Measurements from ENCODE around the gene ADAMTSL1.

ADAMTSL1 gene

DNA sequence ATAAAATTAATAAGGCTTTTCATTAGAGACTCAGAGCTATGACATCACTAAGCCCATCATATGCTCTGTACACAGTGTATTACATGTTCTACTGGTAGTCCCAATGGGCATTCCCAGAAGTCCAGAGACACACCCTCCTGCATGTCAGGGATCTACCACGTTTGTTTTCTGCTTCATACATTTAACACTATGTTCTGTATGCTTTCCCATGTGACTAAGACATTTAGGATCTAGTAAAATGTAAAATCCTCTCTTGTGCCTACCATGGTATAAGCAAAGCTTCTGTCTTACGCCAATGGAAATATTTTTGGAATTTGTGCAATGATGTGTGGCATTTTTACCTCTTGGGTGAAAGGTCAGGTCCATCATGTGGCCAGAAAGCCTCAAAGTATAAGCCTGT is 192.4 kb downstream of the ADAMTSL1 start:
- no peaks in the 10 kb centered on the region for H3K36me3 ChIP-seq (ENCODE audit: insufficient read depth)
- H3K4me2 ChIP-seq: no peak overlapping the region
- no peaks in the 10 kb centered on the region for H3K4me1 ChIP-seq (ENCODE audit: low read depth, poor library complexity, severe bottlenecking)
- TF ChIP-seq, protein P1, sequence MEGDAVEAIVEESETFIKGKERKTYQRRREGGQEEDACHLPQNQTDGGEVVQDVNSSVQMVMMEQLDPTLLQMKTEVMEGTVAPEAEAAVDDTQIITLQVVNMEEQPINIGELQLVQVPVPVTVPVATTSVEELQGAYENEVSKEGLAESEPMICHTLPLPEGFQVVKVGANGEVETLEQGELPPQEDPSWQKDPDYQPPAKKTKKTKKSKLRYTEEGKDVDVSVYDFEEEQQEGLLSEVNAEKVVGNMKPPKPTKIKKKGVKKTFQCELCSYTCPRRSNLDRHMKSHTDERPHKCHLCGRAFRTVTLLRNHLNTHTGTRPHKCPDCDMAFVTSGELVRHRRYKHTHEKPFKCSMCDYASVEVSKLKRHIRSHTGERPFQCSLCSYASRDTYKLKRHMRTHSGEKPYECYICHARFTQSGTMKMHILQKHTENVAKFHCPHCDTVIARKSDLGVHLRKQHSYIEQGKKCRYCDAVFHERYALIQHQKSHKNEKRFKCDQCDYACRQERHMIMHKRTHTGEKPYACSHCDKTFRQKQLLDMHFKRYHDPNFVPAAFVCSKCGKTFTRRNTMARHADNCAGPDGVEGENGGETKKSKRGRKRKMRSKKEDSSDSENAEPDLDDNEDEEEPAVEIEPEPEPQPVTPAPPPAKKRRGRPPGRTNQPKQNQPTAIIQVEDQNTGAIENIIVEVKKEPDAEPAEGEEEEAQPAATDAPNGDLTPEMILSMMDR (conservative IDR thresholded peaks at IDR 0.05; ENCODE audit: low read depth, low read length): no peak
- no peak overlapping the region for H2AFZ ChIP-seq (ENCODE audit: low read depth)
- H4K20me1 ChIP-seq (ENCODE audit: insufficient read depth): no peaks in the 10 kb centered on the region
- H3K27ac ChIP-seq: no peak overlapping the region
- H3K79me2 ChIP-seq (ENCODE audit: insufficient read depth, low read depth): no peaks in the 10 kb centered on the region
- no peak overlapping the region for H3K4me3 ChIP-seq (IDR thresholded peaks at IDR 0.05; ENCODE audit: insufficient read depth, low read depth, low read length)
- no peak overlapping the region for H3K9ac ChIP-seq
- H3K27me3 ChIP-seq (ENCODE audit: insufficient read depth, low read depth): no peaks in the 10 kb centered on the region

DNA sequence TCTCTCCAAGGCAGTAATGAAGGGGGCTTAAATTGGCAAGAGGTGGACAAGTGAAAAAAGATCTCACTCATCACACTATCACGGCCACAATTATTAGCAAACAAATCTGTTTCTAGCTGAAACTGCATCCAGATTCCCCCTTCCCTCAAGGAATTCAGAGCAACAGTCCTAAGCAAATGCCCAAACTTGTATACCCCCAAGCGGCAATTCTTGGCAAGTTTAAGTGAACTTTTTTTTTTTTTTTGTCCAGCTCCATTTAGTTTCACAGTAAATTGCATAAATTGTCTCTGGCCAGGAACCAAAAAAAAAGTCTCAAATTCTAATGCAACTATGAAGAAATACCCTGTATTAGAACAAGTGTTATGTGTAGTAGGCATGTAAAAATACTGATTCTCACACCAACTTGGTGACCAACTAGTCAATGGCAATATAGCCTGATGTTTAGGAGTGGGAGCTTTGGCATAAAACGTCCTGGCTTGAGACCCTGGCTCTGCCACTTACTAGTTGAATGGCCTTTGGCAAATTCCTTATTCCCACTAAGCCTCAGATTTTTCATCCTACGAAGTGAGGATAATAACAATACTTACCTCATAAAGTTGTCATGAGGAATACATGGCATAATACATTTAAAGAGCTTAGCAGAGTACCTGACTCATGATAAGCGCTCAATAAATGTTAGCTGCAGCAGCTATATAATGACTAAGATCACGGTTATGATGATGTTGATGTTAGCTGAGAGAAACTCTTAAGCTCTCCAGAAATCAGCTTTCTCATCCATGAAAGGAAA is 193.2 kb downstream of the ADAMTSL1 start:
- Histone ChIP-seq H3K4me1 (ENCODE audit: low read depth, poor library complexity, severe bottlenecking) (no peaks in the 10 kb centered on the region), H3K4me3 (IDR thresholded peaks at IDR 0.05; ENCODE audit: insufficient read depth, low read depth, low read length) (no peak overlapping the region), H3K36me3 (ENCODE audit: insufficient read depth) (no peaks in the 10 kb centered on the region), H3K4me2 (no peak overlapping the region), H4K20me1 (ENCODE audit: insufficient read depth) (no peaks in the 10 kb centered on the region), H3K79me2 (ENCODE audit: insufficient read depth, low read depth) (no peaks in the 10 kb centered on the region), H3K9ac (no peak overlapping the region), H3K27me3 (ENCODE audit: insufficient read depth, low read depth) (no peaks in the 10 kb centered on the region), H3K27ac (no peak overlapping the region), H2AFZ (ENCODE audit: low read depth) (no peak overlapping the region)
- TF ChIP-seq, protein P1 (conservative IDR thresholded peaks at IDR 0.05; ENCODE audit: low read depth, low read length): no peak

- Histone ChIP-seq H3K4me1 (ENCODE audit: low read depth, poor library complexity, severe bottlenecking) (no peaks in the 10 kb centered on the region), H3K27me3 (ENCODE audit: insufficient read depth, low read depth) (no peaks in the 10 kb centered on the region), H3K36me3 (ENCODE audit: insufficient read depth) (no peaks in the 10 kb centered on the region), H3K9ac (no peak overlapping the region), H3K4me3 (IDR thresholded peaks at IDR 0.05; ENCODE audit: insufficient read depth, low read depth, low read length) (no peak overlapping the region), H3K79me2 (ENCODE audit: insufficient read depth, low read depth) (no peaks in the 10 kb centered on the region), H3K27ac (no peak overlapping the region), H3K4me2 (no peak overlapping the region), H2AFZ (ENCODE audit: low read depth) (no peak overlapping the region), H4K20me1 (ENCODE audit: insufficient read depth) (no peaks in the 10 kb centered on the region)
- TF ChIP-seq, protein P1 (conservative IDR thresholded peaks at IDR 0.05; ENCODE audit: low read depth, low read length): no peak
Measured at GRCh38 chr9:18668944-18669343, 195.0 kb downstream of the ADAMTSL1 start.

DNA sequence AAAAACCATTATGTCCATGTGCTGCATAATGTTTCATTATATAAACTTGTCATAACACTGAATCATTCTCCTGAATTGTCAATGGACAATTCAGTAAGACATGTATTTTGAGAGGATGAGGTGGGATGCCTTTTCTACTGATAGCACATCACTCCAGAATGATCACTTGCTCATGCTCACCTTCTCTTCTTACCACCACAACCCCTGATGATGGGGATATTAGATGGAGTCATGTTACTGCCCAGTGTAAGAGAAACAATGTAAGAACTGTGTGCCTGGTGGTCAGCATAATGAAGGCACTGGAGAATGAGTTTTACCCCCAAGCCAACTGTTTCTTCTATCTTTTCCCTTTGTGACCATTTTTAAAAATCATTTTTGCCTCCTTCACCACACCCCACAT is 198.8 kb downstream of the ADAMTSL1 start:
- TF ChIP-seq, protein P1 (conservative IDR thresholded peaks at IDR 0.05; ENCODE audit: low read depth, low read length): no peak
- Histone ChIP-seq H3K27me3 (ENCODE audit: insufficient read depth, low read depth) (no peaks in the 10 kb centered on the region), H2AFZ (ENCODE audit: low read depth) (no peak overlapping the region), H3K79me2 (ENCODE audit: insufficient read depth, low read depth) (no peaks in the 10 kb centered on the region), H3K27ac (no peak overlapping the region), H4K20me1 (ENCODE audit: insufficient read depth) (no peaks in the 10 kb centered on the region), H3K36me3 (ENCODE audit: insufficient read depth) (no peaks in the 10 kb centered on the region), H3K4me3 (IDR thresholded peaks at IDR 0.05; ENCODE audit: insufficient read depth, low read depth, low read length) (no peak overlapping the region), H3K9ac (no peak overlapping the region), H3K4me2 (no peak overlapping the region), H3K4me1 (ENCODE audit: low read depth, poor library complexity, severe bottlenecking) (no peaks in the 10 kb centered on the region)

Data from KMS-11 (cell line).